Epithelial cell of proximal tubule (primary cell): ENCODE results near the gene CHST13. TPM values are rescaled to one million over a fixed set of nuclear protein-coding genes. Genes with fewer than 3 reads are reported as not detected.

Experiments used
- DNase-seq: peaks from one replicate; pipeline ENCODE4 v3.0.0-alpha.2; 2011; ENCODE audit warnings: low read depth
- H3K4me3 ChIP-seq: 2 replicates; pipeline ENCODE4 v1.5.1; 2011; ENCODE audit warnings: low read depth, mild to moderate bottlenecking, low read length
- total RNA-seq: library from RNA; depleted of rRNA; stranded (reverse); fragments of >200 nt; gene quantifications from 2 replicates; pipeline ENCODE4 v1.2.3, GENCODE V29; 2015
- TF ChIP-seq, protein P1 (sequence below): conservative IDR thresholded peaks from 2 replicates; pipeline ENCODE4 v1.5.1; 2012; ENCODE audit warnings: low read depth, mild to moderate bottlenecking, low read length

CHST13 gene
- total RNA-seq, 1 donor from 2014 or later, result 0.29 TPM

DNA sequence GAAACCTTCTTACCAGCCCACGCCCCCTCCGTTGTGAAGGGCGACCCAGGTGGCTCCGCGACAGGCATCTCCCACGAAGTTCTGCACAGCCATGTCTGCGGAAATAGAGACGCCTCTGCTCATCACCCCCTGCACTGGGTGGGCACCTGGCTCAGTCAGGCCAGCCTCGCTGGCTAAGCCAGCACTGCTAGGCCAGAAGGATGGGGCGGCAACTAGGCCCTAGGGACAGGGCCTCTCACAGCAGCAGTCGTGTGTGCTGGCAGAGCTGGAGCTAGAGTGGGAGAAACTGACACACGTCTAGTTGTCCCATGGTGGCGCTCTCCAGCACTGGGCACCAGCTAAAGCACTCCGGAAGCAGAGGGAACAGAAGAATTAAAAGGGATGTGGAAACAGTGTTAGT lies 35.8 kb upstream of the CHST13 start:
- TF ChIP-seq, protein P1, sequence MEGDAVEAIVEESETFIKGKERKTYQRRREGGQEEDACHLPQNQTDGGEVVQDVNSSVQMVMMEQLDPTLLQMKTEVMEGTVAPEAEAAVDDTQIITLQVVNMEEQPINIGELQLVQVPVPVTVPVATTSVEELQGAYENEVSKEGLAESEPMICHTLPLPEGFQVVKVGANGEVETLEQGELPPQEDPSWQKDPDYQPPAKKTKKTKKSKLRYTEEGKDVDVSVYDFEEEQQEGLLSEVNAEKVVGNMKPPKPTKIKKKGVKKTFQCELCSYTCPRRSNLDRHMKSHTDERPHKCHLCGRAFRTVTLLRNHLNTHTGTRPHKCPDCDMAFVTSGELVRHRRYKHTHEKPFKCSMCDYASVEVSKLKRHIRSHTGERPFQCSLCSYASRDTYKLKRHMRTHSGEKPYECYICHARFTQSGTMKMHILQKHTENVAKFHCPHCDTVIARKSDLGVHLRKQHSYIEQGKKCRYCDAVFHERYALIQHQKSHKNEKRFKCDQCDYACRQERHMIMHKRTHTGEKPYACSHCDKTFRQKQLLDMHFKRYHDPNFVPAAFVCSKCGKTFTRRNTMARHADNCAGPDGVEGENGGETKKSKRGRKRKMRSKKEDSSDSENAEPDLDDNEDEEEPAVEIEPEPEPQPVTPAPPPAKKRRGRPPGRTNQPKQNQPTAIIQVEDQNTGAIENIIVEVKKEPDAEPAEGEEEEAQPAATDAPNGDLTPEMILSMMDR, result no peak
- no peak for DNase-seq
- H3K4me3 ChIP-seq, result no peak overlapping the region

DNA sequence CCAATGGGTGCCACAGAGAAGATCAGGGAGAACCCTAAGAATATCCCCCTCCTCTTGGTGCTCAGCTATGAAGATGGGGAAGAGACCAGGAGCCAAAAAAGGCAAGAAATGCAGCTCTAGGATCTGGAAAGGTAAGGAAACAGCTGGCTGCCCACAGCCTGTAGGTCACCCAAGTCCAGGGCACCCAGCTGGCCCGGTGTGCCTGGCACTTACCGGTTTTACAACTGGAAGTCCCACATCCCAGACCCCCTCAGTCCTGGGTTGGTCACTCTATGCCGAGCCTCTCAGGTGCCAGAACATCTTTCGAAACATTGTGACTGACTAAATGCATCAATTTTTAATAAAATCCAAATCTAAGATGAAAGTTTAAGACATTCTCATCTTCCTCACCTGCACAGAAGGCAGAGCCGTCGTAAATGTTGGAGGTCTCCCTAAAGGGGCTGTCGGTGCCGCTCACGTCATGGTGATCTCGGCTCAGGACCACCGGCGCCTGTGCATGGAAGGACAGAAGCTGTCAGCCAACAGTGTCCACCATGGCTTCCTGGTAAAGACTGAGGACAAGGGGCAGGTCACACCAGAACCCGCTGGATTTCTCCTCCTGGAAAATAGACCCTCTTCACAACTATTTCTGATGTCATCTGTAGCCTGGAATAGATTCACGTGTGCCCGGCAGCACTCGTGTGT lies 34.9 kb upstream of the CHST13 start:
- TF ChIP-seq, protein P1, result no peak
- no peak overlapping the region for H3K4me3 ChIP-seq
- no peak for DNase-seq

DNA sequence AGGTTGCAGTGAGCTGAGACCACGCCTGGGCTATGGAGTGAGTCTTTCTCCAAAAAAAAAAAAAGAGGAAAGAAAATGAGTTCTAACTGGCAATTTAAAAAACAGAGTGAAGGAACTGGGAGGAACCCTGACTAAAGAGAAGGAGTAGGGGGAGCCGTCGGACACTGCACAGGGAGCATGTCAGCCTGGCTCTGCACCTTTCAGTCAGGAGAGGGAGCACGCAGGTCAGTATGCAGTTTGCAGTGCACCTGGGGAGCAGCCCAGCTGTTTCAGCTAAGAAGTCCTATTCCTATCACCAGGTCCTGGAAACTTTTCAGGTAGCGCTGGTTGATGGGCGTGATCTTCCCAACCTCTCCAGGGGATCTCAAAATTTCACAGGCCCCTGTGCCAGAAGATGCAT lies 33.3 kb upstream of the CHST13 start:
- TF ChIP-seq, protein P1, result no peak
- no peak for DNase-seq
- no peak overlapping the region for H3K4me3 ChIP-seq

DNA sequence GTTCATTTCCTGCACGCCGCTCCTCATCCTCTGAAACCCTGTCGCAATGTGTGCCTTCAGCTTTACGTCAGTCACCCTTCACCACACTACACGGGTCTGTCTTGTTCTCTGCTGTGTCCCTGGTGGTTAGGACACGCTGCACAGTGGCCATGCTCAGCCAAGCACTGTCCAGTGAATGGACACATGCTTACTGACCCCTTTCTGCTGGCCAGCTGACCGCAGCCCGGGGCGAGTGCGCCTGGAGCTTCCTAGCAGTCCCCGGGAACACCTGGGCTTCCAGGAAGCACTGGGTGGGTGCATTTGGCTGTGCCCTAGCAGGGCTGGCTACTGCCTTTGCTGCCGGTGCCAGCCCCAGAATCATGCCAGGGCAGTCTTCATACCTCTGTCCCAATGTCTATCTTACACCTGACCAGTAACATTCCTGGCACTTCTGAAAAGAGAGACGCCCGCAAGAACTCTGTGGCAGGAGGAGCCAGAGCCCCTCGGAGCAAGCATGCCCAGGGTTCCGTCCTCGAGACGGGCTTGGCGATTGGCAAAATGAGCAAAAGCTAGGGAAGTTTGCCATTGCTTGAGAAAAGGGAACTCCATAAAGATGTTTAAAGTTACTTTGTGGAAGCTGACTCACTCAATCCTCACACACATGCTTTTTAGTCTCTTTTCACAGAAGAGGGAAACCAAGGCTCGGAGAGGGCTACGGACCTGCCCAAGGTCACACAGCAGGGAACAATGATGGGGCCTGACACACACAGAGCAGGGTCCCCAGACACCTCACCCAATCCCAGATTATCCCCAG lies 32.5 kb upstream of the CHST13 start:
- no peak overlapping the region for H3K4me3 ChIP-seq
- DNase-seq, result no peak
- TF ChIP-seq, protein P1, result no peak

DNA sequence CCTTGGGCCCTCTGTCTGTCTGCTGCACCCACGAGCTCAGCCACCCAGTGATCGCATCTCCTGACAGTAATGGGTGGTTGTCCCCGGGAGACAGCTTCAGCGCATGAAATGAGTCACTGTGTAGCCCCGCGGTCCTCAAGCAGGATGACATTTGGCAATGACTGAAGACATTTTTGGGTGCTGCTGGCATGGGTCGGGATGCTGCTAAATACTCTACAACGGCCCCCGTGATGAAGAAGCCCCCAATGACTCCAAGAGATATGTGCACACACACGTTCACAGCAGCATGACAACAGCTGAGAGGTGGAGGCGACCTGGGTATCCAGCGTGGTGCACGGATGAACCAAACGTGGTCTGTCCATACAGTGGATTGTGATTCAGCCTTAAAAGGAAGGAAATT lies 30.9 kb upstream of the CHST13 start:
- no peak overlapping the region for H3K4me3 ChIP-seq
- no peak for DNase-seq
- TF ChIP-seq, protein P1, result no peak

DNA sequence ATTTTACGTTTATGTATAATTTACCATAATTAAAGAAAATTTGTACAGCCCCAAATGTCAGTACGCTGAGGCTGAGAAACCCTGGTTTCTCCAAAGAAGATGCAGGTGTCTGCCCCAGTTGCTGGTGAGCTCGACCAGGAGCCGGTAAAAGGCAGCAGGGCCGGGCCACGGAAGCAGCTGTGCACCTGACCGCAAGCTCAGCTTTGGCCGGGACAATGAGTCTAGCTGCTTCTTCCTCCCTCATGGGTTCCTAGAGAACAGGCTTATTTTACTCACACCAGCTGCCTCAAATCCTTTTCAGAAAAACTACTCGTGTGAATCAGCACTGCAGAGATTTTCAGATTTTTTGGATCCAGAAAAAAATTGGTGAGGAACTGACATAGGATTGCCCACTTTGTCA lies 30.2 kb upstream of the CHST13 start:
- no peak overlapping the region for H3K4me3 ChIP-seq
- TF ChIP-seq, protein P1, result no peak
- DNase-seq, result no peak
